Measurements from ENCODE around the gene PGAP1. TPM values are rescaled to one million over a fixed set of nuclear protein-coding genes. Genes with fewer than 3 reads are reported as not detected.

The PGAP1 gene
- total RNA-seq, 4 donors from 2014 or later, result 6.5 to 15.6 (median 9.2) TPM

GRCh38 chr2:196963961-196964360 is 37.5 kb upstream of the PGAP1 start:
- no peaks in the 10 kb centered on the region for H3K27me3 ChIP-seq
- intact Hi-C loops (cut with DNase I), result no loop called here
- WGBS, 2 donors, result 67 to 76% methylated on average over 1 of the region's 1 CpG
- H3K4me1 ChIP-seq, result no peaks in the 10 kb centered on the region
- TF ChIP-seq CTCF (IDR thresholded peaks at IDR 0.05), result no peak
- TF ChIP-seq POLR2A (IDR thresholded peaks at IDR 0.05), result no peak
- DNase-seq, result no peak
- no peak overlapping the region for H3K4me3 ChIP-seq
- H3K9me3 ChIP-seq, result no peaks in the 10 kb centered on the region
- no peak overlapping the region for H3K27ac ChIP-seq
- H3K36me3 ChIP-seq, result no peaks in the 10 kb centered on the region

GRCh38 chr2:196963043-196963442 is 36.5 kb upstream of the PGAP1 start:
- Histone ChIP-seq H3K4me3 (no peak overlapping the region), H3K9me3 (no peaks in the 10 kb centered on the region), H3K36me3 (no peaks in the 10 kb centered on the region), H3K4me1 (no peaks in the 10 kb centered on the region), H3K27me3 (no peaks in the 10 kb centered on the region), H3K27ac (no peak overlapping the region)
- intact Hi-C loops (cut with DNase I), result no loop called here
- WGBS, 2 donors, result 52 to 65% methylated on average over 2 of the region's 2 CpGs
- TF ChIP-seq CTCF (IDR thresholded peaks at IDR 0.05) (no peak), POLR2A (IDR thresholded peaks at IDR 0.05) (no peak)
- no peak for DNase-seq

GRCh38 chr2:196962325-196962724 is 35.8 kb upstream of the PGAP1 start:
- H3K36me3 ChIP-seq, result no peaks in the 10 kb centered on the region
- no peak overlapping the region for H3K4me3 ChIP-seq
- H3K4me1 ChIP-seq, result no peaks in the 10 kb centered on the region
- no peaks in the 10 kb centered on the region for H3K9me3 ChIP-seq
- H3K27me3 ChIP-seq, result no peaks in the 10 kb centered on the region
- no peak for DNase-seq
- H3K27ac ChIP-seq, result no peak overlapping the region
- TF ChIP-seq CTCF (IDR thresholded peaks at IDR 0.05) (no peak), POLR2A (IDR thresholded peaks at IDR 0.05) (no peak)
- WGBS, 2 donors, result 87 to 93% methylated on average over 2 of the region's 2 CpGs
- intact Hi-C loops (cut with DNase I), result no loop called here

GRCh38 chr2:196961889-196962288 is 35.4 kb upstream of the PGAP1 start:
- no peak for TF ChIP-seq CTCF (IDR thresholded peaks at IDR 0.05)
- no peak for TF ChIP-seq POLR2A (IDR thresholded peaks at IDR 0.05)
- Histone ChIP-seq H3K4me1 (no peaks in the 10 kb centered on the region), H3K36me3 (no peaks in the 10 kb centered on the region), H3K27ac (no peak overlapping the region), H3K4me3 (no peak overlapping the region), H3K9me3 (no peaks in the 10 kb centered on the region), H3K27me3 (no peaks in the 10 kb centered on the region)
- intact Hi-C loops (cut with DNase I), result no loop called here
- no peak for DNase-seq

GRCh38 chr2:196959734-196960338 is 33.3 kb upstream of the PGAP1 start:
- WGBS, 2 donors, result 82 to 98% methylated on average over 3 of the region's 3 CpGs
- intact Hi-C loops (cut with DNase I), result no loop called here
- peaks cover 0 to 5% (median 0%) of the 10 kb centered on the region in 3 donors for H3K4me1 ChIP-seq
- no peak for TF ChIP-seq CTCF (IDR thresholded peaks at IDR 0.05)
- no peak for TF ChIP-seq POLR2A (IDR thresholded peaks at IDR 0.05)
- no peaks in the 10 kb centered on the region for H3K36me3 ChIP-seq
- no peak overlapping the region for H3K4me3 ChIP-seq
- no peaks in the 10 kb centered on the region for H3K27me3 ChIP-seq
- H3K27ac ChIP-seq, result no peak overlapping the region
- H3K9me3 ChIP-seq, result no peaks in the 10 kb centered on the region
- no peak for DNase-seq
